ACHN (cell line): ENCODE data around the gene ZNF688.
A peak's percentile ranks its signal among the peaks of the same experiment; 100 is the strongest.
"Not testable (repeated sequence)": the region's sequence is repeated elsewhere in the genome, so short reads cannot be mapped to it uniquely, and the experiment has no call there.

Experiments used
- DNase-seq: peaks from one replicate; pipeline ENCODE4 v3.0.0-alpha.2; 2015
- in situ Hi-C: cut with HindIII; loops from 2 replicates; pipeline ENCODE4 v1.10.0; 2017; ENCODE audit warnings: low sequenced_read_pairs, low pct_ligation_motif_present, low pct_unique_long_range_greater_than_20kb

Gene ZNF688

DNA sequence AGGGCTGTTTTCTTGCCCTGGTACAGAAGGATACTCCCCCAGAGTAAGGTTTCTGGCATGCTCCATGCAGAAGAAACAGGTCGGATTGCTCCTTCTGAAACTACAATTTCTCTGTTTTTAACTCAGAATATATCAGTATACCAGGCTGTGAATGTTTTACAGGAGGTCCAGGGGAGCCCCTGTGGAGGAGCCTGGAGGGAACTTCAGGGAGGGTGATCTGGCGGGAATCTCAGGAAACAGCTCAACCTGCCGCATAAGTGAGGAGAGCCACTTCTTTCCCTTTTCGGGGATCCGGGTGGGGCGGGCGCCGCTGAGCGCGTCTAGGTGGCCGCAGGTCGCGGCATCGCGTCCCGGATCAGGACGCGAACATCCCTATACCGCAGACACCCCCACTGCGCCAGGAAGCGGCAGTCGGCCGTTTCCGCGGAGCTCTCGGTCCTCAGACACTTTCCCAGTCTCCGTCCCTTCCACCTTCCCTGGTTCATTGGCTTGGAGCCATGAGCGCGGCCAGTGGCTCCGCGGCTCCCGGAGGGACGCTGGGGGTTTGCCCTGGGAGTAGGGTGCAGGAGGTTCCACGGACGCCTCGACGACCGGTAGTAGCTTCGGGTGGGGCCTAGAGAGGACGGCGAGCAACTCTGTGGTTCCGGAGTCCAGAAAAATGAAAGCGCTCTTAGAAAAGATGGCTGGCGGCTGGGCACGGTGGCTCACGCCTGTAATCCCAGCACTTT is 10.3 kb downstream of the ZNF688 start:
- DNase-seq, result no peak
- in situ Hi-C loops, result no loop called here

GRCh38 chr16:30559690-30560089 is 11.8 kb downstream of the ZNF688 start:
- in situ Hi-C loops, result no loop called here
- DNase-seq, result no peak

GRCh38 chr16:30558789-30559377 is 12.6 kb downstream of the ZNF688 start:
- no peak for DNase-seq
- in situ Hi-C loops, result no loop called here

GRCh38 chr16:30557957-30558788 is 13.3 kb downstream of the ZNF688 start, which contains the start of gene ZNF764:
Gene ZNF764, minus strand, starts transcription at chr16:30558374. Its CDS starts 192 bp downstream, at chr16:30558182.
- peak; percentile 99 for DNase-seq
- in situ Hi-C loops, result no loop called here

- no peak for DNase-seq
- in situ Hi-C loops, result no loop called here
Measured at GRCh38 chr16:30557707-30557956, 13.9 kb downstream of the ZNF688 start.

DNA sequence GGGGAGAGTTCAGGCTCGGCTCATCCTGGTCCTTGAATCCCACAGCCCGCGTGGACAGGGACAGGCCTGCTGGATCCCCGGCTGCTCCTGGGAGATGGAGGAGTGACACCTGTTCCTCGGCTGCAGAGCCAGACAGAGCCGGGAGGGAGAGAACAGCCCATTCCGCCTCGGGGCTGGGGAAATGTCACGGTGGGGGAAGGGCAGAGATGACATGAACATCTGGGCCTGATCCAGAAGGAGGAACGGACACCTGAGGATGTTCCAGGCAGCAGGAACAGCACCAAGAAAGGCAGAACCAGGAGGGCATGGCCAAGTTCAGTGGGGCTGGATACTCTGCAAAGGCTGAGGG is 15.4 kb downstream of the ZNF688 start:
- DNase-seq, result no peak

DNA sequence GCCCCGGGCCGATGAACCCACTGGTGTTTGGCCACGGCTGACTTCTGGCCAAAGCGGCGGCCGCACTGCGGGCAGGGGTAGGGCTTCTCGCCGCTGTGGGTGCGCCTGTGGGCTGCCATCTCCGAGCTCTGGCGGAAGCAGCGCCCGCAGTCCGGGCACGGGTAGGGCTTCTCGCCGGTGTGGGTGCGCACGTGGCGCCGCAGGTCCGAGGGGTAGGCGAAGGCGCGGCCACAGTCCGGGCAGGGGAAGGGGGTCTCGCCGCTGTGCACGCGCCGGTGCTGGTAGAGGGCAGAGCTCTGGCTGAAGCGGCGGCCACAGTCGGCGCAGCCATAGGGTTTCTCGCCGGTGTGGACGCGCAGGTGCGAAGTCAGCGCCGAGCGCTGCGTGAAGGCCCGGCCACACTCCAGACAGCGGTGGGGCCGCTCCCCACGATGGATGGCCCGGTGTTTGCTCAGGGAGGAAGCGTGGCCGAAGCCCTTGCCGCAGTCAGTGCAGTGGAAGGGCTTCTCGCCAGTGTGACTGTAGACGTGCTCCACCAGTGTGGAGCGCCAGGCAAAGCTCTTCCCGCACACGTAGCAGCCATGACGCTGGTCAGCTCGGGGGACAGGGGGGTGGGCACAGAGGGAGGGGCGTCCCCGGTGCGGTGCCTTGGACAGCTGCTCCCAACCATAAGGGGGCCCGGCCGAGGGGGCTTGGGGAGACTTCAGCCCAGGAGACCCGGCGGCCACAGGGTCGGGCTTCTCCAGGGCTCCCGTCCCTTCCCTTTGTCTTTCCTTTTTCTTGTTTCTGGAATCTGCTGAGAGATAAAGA is 16.0 kb downstream of the ZNF688 start:
- in situ Hi-C loops, result no loop called here
- no peak for DNase-seq

More for the DNA sequence above, 15.4 kb downstream of the ZNF688 start:
- in situ Hi-C loops, result no loop called here

GRCh38 chr16:30554557-30555314 is 16.8 kb downstream of the ZNF688 start:
- in situ Hi-C loops, result no loop called here
- no peak for DNase-seq

GRCh38 chr16:30553393-30553899 is 18.1 kb downstream of the ZNF688 start:
- in situ Hi-C loops, result no loop called here
- no peak for DNase-seq

DNA sequence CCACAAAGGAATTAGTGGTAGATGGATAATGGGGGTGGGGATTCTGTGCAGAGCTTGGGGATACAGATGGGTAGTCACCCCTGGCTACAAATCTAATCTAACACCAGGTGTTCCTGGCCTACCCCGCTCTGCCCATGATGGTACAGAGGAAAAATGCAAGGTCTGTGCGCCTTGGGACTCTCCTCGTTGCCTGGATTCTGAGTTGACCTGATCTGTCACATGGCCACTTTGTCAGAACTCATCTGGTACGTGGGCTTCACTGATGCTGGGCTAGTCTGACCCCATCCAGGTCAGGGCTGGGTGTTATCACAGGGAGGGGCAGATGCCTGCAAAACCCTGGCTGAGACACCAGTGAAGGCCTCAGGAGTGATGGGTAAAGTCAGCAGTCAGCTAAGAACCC is 18.6 kb downstream of the ZNF688 start:
- in situ Hi-C loops, result no loop called here

GRCh38 chr16:30551781-30552180 is 19.7 kb downstream of the ZNF688 start:
- in situ Hi-C loops, result no loop called here
- DNase-seq, result no peak

More for the DNA sequence above, 18.6 kb downstream of the ZNF688 start:
- DNase-seq, result no peak

DNA sequence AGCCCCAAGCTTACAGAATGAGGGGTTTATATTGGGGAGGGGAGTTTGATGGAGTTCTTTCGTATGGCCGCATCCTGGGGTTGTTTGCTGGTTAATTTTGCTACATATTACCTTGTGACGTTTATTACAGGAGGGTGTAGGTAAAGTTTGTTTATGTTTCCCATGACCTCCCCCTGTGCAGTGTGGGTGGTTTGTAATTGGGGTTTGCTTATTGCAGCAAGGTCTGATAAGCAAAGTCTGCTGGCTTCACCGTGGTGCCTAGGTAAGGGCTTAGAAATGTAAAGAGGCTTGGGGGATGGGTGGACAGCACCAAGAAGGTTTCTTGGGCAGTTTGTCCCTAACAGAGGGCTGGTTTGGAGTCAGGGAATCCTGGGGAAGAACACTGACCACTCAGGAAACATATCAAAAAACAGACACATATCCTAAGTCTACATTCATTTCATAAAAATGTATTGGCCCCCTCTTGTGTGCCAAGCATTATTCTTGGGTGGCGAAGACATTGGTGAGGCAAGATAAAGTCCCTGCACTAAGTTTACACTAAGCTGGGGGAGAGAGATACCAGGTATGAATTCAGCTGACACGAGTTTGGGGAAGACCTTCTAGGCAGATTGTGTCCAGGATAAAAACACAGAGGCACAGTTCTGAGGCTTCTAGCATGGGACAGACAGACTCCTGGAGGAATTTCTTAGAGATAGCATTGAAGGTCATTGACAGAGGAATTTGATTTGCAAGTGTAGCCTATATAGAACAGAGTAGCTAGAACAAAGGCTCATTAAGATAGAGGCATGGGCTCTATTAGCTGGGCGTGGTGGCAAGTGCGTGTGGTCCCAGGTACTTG is 22.9 kb downstream of the ZNF688 start:
- DNase-seq, result no peak

DNA sequence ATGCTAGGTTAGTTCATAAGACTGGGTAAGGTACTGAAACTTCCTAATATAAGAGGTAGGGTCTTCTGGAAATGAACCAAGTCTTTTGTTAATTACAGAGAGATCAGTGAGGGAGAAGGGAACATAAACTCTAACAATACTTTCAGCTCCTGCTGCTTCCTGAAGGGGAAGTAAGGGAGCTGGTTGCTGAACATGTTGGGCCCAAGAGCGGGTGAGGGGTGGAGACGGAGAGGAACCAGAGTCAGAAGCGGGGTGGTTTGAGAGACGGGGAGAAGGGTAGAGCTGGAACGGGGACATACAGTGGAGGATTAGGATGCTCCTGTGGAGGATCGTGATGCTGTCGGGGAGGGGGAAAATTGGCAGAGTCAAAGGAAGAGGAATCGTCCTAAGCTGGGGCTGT is 25.4 kb downstream of the ZNF688 start:
- no peak for DNase-seq
- in situ Hi-C loops, result no loop called here

More for the DNA sequence above, 22.9 kb downstream of the ZNF688 start:
- in situ Hi-C loops, result no loop called here

DNA sequence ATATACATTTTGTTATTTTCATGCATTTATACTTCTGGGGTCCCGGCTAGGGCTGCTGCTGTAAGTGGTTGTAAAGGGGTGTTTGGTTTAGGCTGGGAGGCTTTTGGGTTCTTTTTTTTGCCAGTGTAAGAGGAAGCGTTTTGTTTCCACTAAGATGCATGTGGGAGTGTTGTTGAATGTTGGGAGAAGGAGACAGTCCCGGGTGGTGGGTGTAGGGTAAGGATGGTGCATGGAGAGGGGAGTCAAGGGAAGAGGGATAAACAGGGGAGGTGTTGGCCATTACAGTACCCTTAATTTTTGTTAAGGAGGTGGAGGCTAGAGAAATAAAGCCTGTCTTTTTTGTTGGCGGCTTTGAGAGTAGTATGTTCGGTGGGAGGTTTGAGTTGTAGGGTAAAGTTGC is 28.4 kb downstream of the ZNF688 start:
- in situ Hi-C loops, result no loop called here
- DNase-seq, result no peak

GRCh38 chr16:30541502-30542329 is 29.8 kb downstream of the ZNF688 start:
- no peak for DNase-seq
- in situ Hi-C loops, result no loop called here

DNA sequence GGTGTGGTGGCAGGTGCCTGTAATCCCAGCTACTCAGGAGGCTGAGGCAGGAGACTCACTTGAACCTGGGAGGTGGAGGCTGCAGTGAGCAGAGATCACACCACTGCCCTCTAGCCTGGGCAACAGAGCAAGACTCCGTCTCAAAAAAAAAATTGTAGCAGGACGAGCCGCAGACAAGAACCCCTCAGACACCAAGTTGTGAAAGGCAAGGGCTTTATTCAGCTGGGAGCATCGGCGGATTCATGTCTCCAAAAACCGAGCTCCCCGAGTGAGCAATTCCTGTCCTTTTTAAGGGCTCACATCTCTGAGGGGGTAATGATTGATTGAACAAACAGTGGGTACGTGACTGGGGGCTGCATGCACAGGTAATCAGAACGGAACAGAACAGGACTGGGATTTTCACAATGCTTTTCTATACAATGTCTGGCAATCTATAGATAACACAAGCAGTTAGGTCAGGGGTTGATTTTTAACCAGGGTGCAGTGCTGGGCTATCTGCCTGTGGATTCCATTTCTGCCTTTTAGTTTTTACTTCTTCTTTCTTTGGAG is 30.5 kb downstream of the ZNF688 start:
- DNase-seq, in situ Hi-C loops: not testable (repeated sequence)
